Stimulated activated naive CD4-positive, alpha-beta T cell (primary cell): ENCODE results near the gene PWP1.
A peak's percentile ranks its signal among the peaks of the same experiment; 100 is the strongest.
"Not testable (repeated sequence)": the region's sequence is repeated elsewhere in the genome, so short reads cannot be mapped to it uniquely, and the experiment has no call there.

ENCODE experiments used
- DNase-seq, 6 experiments: peaks; one replicate each; lab custom pipeline; 2025; lab: John Stamatoyannopoulos, UW

PWP1 gene

DNA sequence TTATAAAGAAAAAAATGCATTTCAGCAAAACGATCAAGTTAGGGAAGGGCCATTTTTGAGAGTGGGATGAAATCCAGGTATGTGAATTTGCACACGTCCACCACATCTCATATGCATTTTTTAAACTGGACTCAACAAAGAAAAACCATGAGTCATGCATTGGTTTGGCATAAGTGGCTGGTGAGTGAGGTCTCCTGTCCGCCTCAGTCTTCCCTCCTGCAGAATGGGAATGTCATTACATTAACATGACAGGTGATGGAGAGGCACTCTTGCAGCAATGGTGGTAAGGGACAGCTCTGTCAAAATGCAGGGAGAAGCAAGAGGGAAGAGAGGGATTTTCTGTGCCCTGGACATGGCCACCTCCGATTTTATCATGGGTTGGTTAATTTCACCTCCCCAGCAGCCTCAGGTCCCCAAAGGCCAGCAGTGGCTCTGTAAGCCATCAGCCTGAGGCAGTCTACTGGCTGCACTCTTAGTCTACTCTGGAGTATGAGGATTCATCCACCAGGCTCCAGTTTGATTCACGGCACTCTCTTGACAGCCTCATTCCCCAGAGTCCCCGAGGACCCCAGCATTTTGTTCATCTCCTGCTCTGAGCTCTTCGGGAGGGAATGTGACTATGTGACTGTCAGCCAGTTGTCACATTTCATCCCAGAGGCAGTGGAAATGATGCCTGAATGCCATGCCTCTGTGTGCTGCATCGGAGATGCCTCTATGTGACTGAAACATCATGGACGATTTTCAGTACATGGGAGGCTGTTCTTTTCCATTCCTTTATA, 17.1 kb upstream of the PWP1 start:
- DNase-seq: no peak

DNA sequence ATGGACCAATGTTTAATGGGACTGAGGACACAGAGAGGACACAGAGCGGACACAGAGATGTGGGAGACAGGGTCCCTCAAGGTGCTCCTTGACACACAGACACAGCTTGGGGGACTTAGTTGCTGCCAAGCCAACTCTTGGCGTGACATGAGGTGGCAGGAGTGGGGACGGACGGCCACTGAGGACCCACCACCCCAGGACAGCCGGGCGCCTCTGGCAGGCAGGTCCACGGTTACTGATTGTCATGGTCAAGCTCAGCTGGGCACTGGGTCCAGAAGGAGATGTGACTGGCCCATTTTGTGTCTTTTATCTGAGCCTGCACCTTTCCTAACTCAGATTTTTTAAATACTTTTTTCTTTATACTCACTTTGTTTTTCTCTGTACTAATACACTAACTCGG, 15.7 kb upstream of the PWP1 start:
- no peak for DNase-seq

DNA sequence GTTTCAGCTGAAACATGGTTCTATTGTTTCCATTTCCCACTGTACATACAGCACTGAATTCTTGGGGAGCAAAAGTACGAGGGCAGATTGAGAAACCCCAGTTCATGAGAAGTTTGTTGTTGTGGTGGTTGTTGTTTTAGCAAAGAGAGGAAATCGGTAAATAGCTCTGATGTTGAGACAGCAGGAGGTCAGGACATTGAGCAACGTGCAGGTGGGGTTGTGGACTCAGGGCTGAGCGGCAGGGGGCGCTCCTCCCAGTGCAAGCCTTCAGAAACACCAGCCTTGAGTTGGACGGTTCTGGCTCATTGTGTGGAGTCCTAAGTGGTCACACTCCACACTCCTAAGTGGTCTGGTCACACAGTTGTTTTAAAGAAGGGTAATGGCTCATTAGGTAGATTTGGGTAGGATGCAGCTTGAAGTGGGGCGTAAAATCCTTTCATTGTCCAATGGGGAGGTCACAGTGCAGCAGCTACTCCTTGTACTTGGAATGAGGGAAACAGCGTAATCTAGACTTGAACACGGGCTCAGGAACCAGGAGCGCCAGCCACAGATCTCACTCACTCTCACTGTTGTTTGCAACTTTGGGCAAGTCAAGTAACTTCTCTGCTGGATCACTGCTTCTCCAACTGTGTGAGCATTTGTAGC, 14.5 kb upstream of the PWP1 start:
- peak in 1 of 6 experiments; percentile 2 for DNase-seq

DNA sequence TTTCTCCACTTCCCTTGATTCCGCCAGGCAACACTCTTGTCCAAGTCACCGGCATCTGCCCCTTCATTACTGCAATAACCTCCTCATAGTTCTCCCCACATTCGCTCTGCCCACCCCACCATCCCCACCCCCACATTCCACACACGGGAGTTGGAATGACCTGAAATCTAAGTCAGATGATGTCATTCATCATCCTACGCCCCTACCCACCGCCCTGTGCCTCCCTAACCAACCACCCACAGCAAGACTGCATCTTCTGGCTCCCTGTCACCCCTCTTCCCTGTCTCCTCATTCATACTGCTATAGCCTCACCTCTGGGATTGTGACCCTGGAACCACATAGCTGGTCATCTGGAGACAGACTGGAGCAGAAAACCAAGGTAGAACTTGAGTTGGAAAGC, 7.9 kb upstream of the PWP1 start:
- no peak for DNase-seq

DNA sequence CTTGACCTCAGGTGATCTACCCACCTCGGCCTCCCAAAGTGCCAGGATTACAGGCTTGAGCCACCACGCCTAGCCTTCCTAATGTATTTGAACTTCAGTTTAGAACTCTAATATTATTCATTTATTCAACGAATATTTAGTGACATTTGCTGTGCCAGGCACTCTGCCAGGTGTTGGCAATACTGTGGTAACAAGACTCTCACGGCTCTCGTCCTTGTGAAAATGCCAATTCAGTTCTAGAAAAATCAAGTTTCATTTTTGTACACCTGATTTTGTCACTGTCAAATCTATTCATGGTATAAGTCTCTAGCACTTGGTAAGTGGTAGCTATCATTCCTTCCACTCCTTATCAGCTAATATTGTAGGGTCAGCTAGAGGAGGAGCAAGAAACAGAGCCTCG, 6.3 kb upstream of the PWP1 start:
- no peak for DNase-seq

DNA sequence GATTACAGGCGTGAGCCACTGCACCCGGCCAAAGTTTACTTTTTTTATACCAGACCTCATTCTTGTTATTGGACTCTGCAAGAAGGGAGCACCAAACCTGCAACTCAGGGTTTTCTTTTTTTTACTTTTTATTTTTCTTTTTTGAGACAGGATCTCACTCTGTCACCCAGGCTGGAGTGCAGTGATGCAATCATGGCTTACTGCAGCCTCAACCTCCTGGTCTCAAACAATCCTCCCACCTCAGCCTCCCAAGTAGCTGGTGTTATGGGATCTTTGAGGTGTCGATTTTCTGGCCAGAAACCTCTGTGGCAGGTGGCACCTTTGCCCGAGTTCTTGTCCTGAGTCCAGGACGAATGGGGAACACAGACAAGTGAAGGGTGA, 4.2 kb upstream of the PWP1 start:
- DNase-seq: no peak

DNA sequence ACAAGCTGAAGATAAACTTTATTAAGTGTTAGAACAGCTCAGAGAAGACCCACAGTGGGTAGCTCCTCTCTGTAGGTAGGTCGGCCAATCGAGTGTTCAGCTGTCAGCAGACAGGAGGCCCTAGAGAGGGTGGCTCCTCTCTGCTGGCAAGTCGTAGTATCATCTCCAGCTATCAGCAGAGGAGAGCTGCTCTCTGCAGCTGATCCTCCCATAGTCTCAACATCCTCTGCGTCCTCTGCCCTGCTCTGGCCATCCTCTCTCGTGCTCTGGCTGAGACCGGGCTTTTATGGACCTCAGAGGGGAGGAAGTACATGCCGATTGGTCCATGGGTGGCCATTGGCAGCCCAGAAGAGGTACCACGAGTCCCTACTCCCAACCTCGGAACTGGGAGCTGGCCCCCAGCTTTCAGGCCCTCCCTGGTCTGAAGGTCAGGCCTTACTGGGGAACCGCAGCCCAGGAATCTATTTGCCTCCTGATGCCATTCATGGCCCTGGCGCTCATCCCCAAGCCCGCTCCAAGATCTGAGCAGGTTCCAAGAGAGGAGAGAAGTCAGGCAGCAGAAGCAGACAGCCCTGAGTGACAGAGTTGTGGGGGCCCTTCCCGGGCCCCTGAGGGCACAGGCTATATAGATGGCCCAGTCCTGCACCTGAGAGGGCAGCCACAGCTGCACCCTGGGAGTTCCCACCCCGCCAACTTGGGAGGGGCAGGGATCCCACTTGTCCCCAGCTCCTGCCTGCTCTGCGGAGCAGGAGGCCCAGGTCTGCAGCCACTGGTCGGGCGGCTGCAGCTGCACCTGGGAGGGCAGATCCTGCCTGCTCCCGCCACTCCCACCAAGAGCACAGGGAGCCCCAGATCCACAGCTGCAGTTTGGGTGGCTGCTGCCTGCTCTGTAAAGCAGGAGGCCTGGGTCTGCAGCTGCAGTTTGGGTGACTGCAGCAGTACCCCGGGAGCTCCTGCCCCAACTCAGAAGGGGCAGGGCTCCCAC, 3.5 kb upstream of the PWP1 start:
- DNase-seq: no peak

DNA sequence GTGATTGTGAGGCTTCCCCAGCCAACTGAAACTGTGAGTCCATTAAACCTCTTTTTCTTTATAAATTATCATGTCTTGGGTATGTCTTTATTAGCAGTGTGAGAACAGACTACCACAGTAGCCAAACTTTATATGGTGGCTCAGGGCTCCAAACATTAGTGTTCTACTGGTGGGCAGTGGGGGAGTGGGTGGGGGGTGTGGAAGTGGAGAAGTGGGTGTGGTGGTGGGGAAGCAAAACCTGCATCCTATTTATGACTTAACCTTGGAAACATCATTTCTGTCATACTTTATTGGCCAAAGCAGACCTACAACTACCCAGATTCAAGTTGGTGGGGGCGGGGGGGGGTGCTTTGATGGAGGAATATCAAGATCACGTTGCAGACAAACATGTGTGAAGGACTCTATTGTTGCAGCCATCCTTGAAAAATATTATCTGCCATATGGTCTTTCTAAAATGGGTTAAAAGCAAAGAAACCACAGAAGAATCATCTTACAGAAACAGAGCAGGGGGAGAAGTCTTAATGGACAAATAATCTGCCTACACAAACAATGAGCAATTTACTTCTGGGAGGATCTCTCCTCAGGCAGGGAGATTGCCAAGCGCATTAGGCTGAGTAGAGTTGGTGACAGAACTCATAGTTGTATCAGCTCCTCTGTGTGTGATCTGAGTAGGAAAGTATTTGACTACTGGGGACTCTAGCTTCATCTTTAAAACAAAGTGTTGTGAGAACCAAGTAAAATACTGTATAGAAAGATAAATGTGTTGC, 1.4 kb upstream of the PWP1 start:
- no peak for DNase-seq

DNA sequence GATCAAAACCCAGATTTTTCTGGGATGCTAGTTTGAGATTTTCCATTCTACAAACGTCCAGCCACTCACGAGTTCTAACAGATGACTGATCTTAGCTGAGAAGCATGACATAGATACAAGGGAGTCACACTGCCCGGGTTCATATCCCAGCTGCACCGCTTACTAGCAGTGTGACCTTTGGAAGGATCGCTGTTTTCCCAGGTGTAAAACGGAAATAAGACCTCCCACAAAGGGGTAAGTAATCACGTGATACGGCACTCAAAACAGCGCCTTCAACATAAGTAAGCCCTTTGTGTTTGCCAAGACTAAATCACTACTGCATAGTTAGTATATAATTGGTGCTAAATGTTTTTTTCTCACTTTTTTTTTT, 624 bp upstream of the PWP1 start:
- peak in 3 of 6 experiments; percentile 8 to 53 (median 38) for DNase-seq

DNA sequence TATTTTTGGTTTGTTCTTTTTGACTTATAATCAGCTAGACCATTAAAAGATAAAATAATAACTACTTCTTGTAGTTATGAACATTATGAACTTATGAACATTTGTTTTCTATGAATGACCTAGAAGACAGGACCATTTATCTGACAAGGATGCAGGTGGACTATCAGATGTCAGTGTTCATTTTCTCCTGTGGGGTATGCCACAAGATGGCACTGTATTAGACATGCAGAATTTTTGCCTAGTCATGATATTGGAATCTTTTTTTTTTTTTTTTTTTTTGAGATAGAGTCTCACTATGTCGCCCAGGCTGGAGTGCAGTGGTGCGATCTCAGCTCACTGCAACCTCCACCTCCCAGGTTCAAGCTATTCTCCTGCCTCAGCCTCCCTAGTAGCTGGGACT, 10.2 kb downstream of the PWP1 start:
- DNase-seq: not testable (repeated sequence)

DNA sequence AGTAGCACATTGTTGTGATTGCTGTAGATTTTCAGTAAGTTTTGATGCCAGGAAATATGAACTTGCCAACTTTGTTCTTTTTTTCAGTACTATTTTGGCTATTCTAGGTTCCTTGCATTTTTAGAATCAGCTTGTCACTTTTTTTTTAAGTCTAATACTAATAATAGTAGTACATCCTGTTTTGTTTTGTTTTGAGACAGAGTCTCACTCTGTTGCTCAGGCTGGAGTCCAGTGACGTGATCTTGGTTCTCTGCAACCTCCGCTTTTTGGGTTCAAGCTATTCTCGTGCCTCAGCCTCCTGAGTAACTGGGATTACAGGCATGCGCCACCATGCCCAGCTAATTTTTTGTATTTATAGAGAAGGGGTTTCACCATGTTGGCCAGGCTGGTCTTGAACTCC, 16.5 kb downstream of the PWP1 start:
- DNase-seq: no peak

DNA sequence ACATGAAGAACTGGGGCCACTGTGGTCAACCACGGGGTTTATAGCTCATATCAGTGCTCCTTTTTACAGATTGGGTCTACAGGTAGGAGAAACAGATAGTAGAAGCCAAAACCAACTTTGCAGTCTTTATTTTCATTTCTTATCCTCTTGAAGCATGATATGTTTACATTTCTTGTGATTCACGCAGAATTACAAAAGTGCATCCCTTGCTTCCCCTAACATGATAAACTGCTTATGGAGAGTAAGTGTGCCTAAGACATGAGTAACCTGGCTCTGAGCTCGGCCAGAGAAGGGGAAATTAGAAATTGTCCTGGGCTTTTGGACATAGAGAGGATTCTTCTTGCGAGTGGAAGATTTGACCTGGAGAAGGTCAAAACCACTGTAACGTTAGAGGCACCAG, 18.4 kb downstream of the PWP1 start:
- DNase-seq: no peak

DNA sequence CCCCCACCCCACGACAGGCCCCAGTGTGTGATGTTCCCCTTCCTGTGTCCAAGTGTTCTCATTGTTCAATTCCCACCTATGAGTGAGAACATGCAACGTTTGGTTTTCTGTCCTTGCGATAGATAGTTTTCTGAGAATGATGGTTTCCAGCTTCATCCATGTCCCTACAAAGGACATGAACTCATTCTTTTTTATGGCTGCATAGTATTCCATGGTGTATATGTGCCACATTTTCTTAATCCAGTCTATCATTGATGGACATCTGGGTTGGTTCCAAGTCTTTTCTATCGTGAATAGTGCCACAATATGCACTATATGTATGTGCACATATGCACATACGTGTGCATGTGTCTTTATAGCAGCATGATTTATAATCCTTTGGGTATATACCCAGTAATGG, 19.9 kb downstream of the PWP1 start:
- DNase-seq: not testable (repeated sequence)

DNA sequence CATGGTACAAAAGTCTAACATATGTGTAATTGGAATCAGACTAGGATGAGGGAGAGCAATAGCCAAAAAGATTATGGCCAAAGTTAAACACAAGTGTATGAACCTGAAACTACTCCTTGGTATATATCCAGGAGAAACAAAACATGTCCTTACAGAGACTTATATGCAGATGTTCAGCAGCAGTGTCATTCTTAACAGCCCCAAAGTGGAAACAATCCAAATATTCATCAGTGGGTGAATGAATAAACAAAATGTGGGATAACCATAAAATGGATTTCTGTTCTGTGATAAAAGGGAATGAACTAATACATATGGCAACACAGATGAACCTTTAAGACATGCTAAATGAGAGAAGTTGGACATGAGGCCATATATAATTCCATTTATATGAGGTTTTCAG, 30.2 kb downstream of the PWP1 start:
- DNase-seq: no peak

DNA sequence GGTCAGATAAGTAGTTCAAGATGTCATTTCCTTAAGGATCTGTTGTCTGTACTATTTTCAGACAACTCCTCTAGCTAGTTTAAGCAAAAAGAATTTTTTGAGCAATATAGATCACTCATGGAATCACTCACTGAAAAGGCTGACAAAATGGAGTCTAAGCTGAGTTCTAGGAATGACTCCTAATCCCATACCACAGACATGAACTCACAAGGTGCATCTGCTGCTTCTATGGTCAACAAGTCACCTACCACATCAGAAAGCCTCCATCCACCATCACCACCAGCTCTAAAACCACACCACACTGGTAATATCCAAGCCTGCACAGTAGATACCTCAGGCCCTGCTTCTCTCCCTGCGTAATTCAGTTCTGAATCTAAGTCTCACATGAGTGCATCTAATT, 33.0 kb downstream of the PWP1 start:
- no peak for DNase-seq

DNA sequence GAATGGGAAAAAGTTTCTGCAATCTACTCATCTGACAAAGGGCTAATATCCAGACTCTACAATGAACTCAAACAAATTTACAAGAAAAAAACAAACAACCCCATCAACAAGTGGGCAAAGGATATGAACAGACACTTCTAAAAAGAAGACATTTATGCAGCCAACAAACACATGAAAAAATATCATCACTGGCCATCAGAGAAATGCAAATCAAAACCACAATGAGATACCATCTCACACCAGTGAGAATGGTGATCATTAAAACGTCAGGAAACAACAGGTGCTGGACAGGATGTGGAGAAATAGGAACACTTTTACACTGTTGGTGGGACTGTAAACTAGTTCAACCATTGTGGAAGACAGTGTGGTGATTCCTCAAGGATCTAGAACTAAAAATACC, 41.7 kb downstream of the PWP1 start:
- DNase-seq: not testable (repeated sequence)

DNA sequence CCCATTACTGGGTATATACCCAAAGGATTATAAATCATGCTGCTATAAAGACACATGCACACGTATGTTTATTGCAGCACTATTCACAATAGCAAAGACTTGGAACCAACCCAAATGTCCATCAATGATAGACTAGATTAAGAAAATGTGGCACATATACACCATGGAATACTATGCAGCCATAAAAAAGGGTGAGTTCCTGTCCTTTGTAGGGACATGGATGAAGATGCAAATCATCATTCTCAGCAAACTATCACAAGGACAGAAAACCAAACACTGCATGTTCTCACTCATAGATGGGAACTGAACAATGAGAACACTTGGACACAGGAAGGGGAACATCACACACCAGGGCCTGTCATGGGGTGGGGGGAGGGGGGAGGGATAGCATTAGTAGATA, 42.1 kb downstream of the PWP1 start:
- not testable (repeated sequence) for DNase-seq

DNA sequence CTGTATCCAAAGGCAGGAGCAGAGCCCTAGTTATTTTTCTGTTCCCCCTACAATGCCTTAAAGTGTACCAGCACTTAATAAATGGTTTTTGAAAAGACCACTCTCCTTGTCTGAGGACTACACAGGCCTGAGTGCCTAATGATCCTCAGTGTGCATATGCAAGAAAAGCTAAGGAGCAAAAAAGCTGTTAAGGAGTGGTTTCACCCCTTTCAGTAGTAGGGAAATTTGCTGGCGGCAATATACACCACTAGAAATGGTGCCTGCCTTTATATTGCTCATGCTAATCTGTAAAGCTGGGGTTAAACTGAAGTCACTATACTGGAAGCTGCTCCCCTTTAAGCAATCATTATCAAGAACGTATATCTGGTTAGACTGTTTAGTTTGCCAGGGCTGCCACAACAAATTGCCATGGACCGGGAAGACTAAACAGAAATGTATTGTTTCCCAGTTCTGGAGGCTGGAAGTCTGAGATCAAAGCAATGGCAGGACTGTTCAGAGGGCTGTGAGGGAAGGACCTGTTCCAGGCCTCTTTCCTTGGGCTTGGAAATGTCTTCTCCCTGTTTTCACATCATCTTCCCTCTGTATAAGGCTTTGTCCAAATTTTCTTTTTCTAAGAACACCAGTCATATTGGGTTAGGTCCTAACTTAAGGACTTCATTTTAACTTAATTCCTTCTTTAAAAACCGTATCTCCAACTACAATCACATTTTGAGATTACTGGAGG, 45.2 kb downstream of the PWP1 start:
- DNase-seq: no peak

DNA sequence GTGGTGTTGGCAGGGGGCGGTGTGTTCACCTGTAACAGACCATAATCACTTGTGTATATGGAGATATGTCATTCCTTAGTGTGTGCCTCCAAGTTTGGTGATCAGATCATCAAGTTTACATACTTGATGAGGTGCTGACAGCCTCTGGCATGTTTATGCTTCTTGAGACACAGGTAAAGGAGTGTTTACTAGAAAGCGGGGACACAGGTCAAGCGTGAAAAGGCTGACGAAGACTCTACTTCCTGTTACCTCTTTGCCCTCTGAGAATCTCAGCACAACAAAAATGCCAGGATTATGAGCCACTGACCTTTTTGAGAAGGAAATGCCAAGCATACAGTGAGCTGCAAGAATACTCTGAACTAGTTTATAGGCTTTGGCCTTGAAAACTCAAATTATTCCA, 45.8 kb downstream of the PWP1 start:
- no peak for DNase-seq

DNA sequence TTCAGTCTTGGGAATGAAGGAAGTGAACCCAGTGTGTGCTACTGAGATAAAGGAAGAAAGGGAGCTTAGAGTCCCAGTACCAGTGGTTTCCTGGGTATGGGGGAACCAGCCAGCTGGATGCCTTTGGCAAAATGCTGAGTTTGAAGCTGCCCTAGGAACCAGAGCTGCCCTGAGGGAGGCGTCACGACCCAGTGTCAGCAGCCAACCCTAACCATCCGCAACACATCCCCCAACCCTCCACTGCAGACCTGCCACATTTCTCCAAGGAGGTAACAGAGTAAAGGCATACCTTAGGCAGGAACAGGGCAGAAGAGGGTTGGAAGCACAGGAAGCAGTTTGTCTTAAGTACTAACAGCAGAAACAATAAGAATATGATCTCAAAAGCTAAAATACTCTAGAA, 46.8 kb downstream of the PWP1 start:
- DNase-seq: no peak

DNA sequence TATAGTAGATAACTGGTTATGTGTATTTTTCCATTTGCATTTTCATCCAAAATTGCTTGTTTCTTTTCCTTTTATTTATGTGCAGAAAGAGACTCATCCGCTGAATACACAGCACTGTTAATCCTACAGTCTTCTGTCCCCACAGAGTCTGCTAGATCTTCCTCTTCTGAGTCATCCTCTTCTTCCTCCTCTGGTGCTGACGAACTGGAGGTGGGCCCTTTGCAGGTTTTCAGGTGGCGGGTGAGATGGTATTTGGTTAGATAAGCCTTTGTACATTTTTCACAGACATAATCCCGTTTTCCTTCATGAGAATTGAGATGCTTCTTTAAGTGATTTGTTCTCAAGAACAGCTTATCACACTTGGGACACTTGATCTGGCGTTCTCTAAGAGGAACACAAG, 48.5 kb downstream of the PWP1 start:
- DNase-seq: no peak
